22Rv1 (cell line): ENCODE measurements around the gene TTC28.

Source experiments
- H3K27ac ChIP-seq: fragments of 450-650 bp; 2 replicates; pipeline ENCODE4 v1.5.1; 2017
- CTCF ChIP-seq: fragments of 450-650 bp; IDR thresholded peaks from 2 replicates; pipeline ENCODE4 v1.5.1; 2017; ENCODE audit warnings: mild to moderate bottlenecking
- ZFX ChIP-seq: fragments of 450-650 bp; IDR thresholded peaks from 2 replicates; pipeline ENCODE4 v1.6.1; 2017; ENCODE audit warnings: antibody characterized with exemption, borderline replicate concordance

Gene TTC28

GRCh38 chr22:28341001-28341400 lies 338.6 kb downstream of the TTC28 start:
- H3K27ac ChIP-seq: no peak overlapping the region
- no peak for TF ChIP-seq ZFX
- no peak for TF ChIP-seq CTCF

- H3K27ac ChIP-seq: no peak overlapping the region
- TF ChIP-seq CTCF (no peak), ZFX (no peak)
Observed at GRCh38 chr22:28333088-28333487, 346.6 kb downstream of the TTC28 start.

GRCh38 chr22:28332410-28332809 lies 347.2 kb downstream of the TTC28 start:
- TF ChIP-seq CTCF (no peak), ZFX (no peak)
- no peak overlapping the region for H3K27ac ChIP-seq

- H3K27ac ChIP-seq: no peak overlapping the region
- no peak for TF ChIP-seq ZFX
- TF ChIP-seq CTCF: no peak
Observed at GRCh38 chr22:28331695-28332094, 347.9 kb downstream of the TTC28 start.

- no peak for TF ChIP-seq CTCF
- no peak for TF ChIP-seq ZFX
- no peak overlapping the region for H3K27ac ChIP-seq
Observed at GRCh38 chr22:28329186-28330073, 350.2 kb downstream of the TTC28 start.

GRCh38 chr22:28328756-28329155 lies 350.9 kb downstream of the TTC28 start:
- no peak overlapping the region for H3K27ac ChIP-seq
- no peak for TF ChIP-seq CTCF
- no peak for TF ChIP-seq ZFX

GRCh38 chr22:28316014-28316413 lies 363.6 kb downstream of the TTC28 start:
- TF ChIP-seq ZFX: no peak
- no peak for TF ChIP-seq CTCF
- no peak overlapping the region for H3K27ac ChIP-seq
